Measurements from ENCODE around the gene EBLN2. TPM values are rescaled to one million over a fixed set of nuclear protein-coding genes. Genes with fewer than 3 reads are reported as not detected.

Gene EBLN2
- 4.8 and 8.6 TPM in 2 replicates for total RNA-seq

DNA sequence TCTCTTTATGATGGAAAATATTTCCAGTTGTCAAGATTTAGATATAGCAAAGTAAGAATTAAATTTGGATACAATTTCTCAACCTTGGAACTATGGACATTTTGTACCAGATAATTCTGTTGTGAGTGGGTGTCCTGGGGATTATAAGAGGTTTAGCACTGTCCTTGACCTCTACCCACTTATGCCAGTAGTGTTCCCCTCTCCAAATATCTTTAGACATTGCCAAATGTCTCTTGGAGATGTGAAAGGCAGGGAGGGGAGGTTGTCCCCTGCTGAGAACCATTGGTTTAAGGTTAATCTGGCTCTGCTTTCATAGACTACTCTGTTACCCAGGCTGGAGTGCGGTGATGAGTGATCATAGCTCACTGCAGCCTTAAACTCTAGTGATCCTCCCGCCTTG is at the start of gene EBLN2:
EBLN2 (plus strand) TSS at position 244 of the 400 bp plus-strand sequence. CDS start 423 bp downstream, outside the sequence.
- DNase-seq (ENCODE audit: low read depth), result no peak
- no peak within 1 kb of the TSS for H3K4me3 ChIP-seq (ENCODE audit: low read depth, low read length)
- TF ChIP-seq, protein P1, sequence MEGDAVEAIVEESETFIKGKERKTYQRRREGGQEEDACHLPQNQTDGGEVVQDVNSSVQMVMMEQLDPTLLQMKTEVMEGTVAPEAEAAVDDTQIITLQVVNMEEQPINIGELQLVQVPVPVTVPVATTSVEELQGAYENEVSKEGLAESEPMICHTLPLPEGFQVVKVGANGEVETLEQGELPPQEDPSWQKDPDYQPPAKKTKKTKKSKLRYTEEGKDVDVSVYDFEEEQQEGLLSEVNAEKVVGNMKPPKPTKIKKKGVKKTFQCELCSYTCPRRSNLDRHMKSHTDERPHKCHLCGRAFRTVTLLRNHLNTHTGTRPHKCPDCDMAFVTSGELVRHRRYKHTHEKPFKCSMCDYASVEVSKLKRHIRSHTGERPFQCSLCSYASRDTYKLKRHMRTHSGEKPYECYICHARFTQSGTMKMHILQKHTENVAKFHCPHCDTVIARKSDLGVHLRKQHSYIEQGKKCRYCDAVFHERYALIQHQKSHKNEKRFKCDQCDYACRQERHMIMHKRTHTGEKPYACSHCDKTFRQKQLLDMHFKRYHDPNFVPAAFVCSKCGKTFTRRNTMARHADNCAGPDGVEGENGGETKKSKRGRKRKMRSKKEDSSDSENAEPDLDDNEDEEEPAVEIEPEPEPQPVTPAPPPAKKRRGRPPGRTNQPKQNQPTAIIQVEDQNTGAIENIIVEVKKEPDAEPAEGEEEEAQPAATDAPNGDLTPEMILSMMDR (IDR thresholded peaks at IDR 0.05; ENCODE audit: insufficient read depth, low read depth, low read length), result no peak

DNA sequence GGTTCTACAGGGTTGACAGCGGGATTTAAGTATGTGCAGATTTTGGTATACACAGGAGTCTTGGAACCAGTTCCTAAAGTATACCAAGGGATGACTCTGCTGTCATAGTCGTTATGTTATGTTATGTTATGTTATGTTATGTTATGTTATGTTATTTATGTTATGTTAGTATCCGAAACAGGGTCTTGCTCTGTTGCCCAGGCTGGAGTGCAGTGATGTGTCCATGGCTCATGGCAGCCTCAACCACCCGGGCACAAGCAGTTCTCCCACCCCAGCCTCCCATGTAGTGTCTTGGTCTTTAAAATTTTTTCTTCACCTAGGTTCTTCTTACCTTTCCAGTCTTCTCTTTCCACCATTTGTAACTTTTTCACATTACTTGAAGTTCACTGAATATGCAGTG is 43.2 kb upstream of the EBLN2 start:
- no peak for DNase-seq (ENCODE audit: low read depth)
- H3K4me3 ChIP-seq (ENCODE audit: low read depth, low read length), result no peak overlapping the region
- TF ChIP-seq, protein P1 (IDR thresholded peaks at IDR 0.05; ENCODE audit: insufficient read depth, low read depth, low read length), result no peak

DNA sequence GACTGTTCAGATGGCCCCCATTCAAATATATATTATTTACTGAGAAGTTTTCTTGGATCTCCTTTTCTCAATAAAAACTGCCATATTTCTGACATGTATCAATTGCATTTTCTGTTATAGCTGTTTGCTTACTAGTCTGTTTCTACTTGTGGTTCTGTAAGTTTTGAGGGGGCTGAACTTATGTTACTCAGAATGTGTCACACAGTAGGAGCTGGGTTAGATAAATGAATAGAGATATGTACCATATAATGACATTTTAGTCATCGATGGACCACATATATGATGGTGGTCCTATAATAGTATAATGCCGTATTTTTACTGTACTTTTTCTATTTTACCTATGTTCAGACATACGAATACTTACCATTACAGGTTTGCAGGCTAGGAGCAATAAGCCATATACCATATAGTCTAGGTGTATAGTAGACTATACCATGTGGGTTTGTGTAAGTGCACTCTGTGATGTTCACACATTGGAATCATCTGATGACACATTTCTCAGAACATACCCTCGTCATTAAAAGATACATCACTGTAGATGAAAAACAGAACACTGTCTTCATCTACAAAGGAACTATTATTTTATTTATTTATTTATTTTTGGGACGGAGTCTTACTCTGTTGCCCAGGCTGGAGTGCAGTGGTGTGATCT is 42.5 kb upstream of the EBLN2 start:
- no peak overlapping the region for H3K4me3 ChIP-seq (ENCODE audit: low read depth, low read length)
- DNase-seq (ENCODE audit: low read depth), result no peak
- TF ChIP-seq, protein P1 (IDR thresholded peaks at IDR 0.05; ENCODE audit: insufficient read depth, low read depth, low read length), result no peak

DNA sequence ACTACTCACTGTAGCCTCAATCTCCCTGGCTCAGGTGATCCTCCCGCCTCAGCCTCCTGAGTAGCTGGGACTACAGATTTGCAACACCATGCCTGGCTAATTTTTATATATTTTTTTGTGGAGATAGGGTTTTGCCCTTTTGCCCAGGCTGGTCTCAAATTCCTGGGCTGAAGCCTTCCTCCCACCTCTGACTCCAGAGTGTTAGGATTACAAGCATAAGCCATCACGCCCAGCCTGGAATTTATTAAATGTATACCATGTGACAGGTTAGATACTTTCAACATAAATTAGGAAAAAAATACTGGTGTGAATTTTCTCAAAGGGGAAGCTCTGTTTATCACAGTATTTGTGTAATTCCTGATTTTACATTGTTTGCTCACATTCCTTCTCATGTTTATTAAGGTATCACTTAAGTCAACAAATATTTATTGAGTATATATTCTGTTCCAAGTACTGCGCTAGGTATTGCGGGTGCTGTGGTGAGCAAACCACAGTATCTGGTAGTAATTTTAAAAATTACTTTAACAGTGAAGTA is 40.1 kb upstream of the EBLN2 start:
- peak; percentile 20 for DNase-seq (ENCODE audit: low read depth)
- TF ChIP-seq, protein P1 (IDR thresholded peaks at IDR 0.05; ENCODE audit: insufficient read depth, low read depth, low read length), result no peak

DNA sequence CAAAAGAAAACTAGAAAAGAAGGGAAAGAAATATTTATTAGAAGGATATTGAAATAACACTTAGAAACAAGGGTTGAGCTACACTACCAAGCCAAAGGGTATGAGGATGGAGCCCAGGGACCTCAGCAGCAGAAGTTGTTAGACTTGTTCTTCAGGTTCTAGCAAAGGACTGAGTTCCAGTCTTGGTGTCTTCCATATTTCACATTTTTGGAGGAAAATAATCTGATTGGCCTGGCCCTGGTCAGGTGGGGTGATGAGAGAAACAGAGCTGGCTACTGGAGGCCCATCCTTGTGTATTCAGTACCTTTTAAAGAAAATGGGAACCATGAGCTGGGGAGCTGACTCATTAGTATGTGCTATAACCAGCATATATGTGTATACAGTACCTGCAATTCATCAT is 36.6 kb upstream of the EBLN2 start:
- H3K4me3 ChIP-seq (ENCODE audit: low read depth, low read length), result no peak overlapping the region
- DNase-seq (ENCODE audit: low read depth), result no peak
- TF ChIP-seq, protein P1 (IDR thresholded peaks at IDR 0.05; ENCODE audit: insufficient read depth, low read depth, low read length), result no peak

More for the DNA sequence above, 40.1 kb upstream of the EBLN2 start:
- no peak overlapping the region for H3K4me3 ChIP-seq (ENCODE audit: low read depth, low read length)

DNA sequence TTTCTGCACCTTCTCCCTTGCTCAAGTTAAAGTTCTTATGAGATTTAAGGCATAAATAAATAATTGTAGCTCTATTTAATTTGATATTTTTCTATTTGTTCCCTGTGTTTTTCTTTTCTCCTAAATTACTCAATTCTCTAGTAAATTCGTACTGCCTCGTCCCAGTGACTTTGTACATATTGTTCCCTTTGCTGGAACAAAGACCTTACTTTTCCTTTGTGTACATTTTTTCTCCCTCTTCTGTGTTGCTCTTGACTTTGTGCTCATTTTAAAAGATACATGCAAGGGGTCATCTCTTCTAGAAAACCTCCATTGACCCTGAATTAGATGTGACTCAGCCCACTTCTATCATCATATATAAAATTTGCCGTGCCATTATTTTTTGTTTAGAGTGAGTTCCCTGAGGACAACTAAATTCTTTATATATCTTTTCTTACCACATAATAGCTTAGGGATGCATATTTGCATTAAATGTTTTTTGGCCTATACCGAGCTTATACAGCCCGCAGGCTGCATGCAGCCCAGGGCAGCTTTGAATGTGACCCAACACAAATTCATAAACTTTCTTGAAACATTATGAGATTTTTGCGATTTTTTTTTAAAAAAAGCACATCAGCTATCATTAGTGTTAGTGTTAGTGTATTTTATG is 35.2 kb upstream of the EBLN2 start:
- no peak overlapping the region for H3K4me3 ChIP-seq (ENCODE audit: low read depth, low read length)
- TF ChIP-seq, protein P1 (IDR thresholded peaks at IDR 0.05; ENCODE audit: insufficient read depth, low read depth, low read length), result no peak
- no peak for DNase-seq (ENCODE audit: low read depth)

All from fibroblast of villous mesenchyme (primary cell).